ENCODE results near the gene IGSF8.

The IGSF8 gene

DNA sequence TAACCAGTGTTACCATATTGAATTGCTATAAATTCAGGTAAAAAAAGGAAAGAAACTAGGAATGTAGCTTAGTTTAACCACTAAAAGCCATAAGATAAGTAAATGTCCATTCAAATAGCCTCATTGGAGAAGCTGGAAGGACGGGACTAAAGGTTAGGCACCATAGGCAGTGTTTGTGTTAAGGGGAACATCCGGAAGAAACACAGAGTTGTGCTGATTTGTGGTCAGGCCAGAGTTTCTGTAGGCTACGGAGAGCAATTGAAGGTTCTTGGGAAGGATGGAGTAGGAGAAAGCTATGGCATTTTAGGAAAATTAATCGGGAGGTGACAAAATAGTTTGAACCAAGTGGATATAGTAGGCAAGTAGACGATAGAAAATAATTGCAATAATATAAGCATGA, 27.1 kb downstream of the IGSF8 start:
- TF ChIP-seq, protein P1, sequence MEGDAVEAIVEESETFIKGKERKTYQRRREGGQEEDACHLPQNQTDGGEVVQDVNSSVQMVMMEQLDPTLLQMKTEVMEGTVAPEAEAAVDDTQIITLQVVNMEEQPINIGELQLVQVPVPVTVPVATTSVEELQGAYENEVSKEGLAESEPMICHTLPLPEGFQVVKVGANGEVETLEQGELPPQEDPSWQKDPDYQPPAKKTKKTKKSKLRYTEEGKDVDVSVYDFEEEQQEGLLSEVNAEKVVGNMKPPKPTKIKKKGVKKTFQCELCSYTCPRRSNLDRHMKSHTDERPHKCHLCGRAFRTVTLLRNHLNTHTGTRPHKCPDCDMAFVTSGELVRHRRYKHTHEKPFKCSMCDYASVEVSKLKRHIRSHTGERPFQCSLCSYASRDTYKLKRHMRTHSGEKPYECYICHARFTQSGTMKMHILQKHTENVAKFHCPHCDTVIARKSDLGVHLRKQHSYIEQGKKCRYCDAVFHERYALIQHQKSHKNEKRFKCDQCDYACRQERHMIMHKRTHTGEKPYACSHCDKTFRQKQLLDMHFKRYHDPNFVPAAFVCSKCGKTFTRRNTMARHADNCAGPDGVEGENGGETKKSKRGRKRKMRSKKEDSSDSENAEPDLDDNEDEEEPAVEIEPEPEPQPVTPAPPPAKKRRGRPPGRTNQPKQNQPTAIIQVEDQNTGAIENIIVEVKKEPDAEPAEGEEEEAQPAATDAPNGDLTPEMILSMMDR (IDR thresholded peaks at IDR 0.05; ENCODE audit: extremely low read depth, insufficient read depth, missing control alignments): no peak
- no peak for DNase-seq (ENCODE audit: low spot score)
- in situ Hi-C loops (cut with MboI; ENCODE audit: low pct_unique_long_range_greater_than_20kb, low sequenced_read_pairs, unreplicated experiment): no loop called here

DNA sequence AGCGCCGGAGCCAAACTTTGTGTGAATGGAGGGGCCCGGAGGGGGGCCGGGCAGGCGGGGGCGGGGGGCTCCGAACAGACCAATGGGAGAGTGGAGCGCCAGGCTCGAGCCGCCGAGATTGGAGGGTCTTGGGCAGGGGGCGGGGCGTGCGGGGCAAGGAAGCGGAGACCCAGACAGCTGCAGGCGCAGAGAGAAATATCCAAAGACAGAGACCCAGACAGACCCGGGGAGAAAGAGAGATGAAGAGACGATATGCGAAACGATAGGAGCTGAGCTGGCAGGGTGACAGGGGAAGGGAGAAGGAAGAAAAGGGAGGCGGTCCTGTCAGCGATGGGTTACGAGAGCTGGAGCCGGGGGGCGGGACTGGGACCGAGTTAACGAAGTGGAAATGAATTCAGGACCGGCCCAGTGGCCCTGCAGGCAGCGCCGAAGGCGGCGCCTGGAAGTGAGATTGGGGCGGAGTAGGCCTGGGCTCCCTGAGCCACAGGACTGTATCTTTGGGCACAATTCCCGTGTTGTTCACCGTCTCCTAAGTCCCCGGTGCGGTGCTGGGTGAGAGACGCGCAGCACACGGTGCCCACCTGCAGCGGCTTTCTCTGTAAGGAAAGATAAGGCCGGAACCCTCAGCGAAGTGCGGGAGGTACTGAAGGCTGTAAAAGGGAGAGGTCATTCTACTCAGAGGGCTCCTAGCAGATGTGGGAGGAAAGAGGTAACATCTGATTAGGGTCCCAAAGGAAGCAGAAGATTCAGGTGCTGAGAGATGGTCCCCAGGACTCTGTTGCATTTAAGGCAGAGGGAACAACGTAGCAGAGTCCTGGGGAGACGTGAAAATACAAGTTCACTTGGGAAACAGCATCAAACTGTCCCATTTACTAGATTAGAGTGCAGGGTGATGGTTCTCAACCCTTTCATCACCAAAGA, 27.9 kb downstream of the IGSF8 start:
- TF ChIP-seq, protein P1 (IDR thresholded peaks at IDR 0.05; ENCODE audit: extremely low read depth, insufficient read depth, missing control alignments): no peak
- in situ Hi-C loops (cut with MboI; ENCODE audit: low pct_unique_long_range_greater_than_20kb, low sequenced_read_pairs, unreplicated experiment): no loop called here
- peak; percentile 88 for DNase-seq (ENCODE audit: low spot score)

- in situ Hi-C loops (cut with MboI; ENCODE audit: low pct_unique_long_range_greater_than_20kb, low sequenced_read_pairs, unreplicated experiment): no loop called here
- DNase-seq (ENCODE audit: low spot score): no peak
- TF ChIP-seq, protein P1 (IDR thresholded peaks at IDR 0.05; ENCODE audit: extremely low read depth, insufficient read depth, missing control alignments): no peak
Measured at GRCh38 chr1:160069460-160070231, 28.8 kb downstream of the IGSF8 start, which contains the start of gene KCNJ10. Gene KCNJ10, minus strand, starts transcription at chr1:160070160. Its CDS starts 27,628 bp downstream, at chr1:160042532.

DNA sequence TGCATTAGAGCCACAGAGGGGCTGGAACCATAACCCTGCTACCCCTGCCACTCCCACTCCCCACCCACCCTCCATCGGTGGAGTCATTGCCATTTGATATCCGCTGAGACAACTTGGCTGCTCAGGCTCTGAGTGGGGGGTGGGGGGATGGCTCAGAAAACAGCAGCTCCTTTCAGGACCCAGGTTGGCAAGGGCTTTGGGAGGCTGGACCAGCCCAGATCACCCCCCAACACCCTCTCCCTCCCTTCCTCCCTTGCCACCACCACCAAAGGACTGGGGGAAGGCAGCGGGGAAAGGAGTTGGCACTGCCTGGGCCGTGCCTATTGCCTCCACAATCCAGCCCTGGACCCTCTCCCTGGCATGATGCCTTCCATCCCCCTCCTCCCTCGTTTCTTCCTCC, 30.2 kb downstream of the IGSF8 start:
- no peak for DNase-seq (ENCODE audit: low spot score)
- TF ChIP-seq, protein P1 (IDR thresholded peaks at IDR 0.05; ENCODE audit: extremely low read depth, insufficient read depth, missing control alignments): no peak
- in situ Hi-C loops (cut with MboI; ENCODE audit: low pct_unique_long_range_greater_than_20kb, low sequenced_read_pairs, unreplicated experiment): no loop called here

DNA sequence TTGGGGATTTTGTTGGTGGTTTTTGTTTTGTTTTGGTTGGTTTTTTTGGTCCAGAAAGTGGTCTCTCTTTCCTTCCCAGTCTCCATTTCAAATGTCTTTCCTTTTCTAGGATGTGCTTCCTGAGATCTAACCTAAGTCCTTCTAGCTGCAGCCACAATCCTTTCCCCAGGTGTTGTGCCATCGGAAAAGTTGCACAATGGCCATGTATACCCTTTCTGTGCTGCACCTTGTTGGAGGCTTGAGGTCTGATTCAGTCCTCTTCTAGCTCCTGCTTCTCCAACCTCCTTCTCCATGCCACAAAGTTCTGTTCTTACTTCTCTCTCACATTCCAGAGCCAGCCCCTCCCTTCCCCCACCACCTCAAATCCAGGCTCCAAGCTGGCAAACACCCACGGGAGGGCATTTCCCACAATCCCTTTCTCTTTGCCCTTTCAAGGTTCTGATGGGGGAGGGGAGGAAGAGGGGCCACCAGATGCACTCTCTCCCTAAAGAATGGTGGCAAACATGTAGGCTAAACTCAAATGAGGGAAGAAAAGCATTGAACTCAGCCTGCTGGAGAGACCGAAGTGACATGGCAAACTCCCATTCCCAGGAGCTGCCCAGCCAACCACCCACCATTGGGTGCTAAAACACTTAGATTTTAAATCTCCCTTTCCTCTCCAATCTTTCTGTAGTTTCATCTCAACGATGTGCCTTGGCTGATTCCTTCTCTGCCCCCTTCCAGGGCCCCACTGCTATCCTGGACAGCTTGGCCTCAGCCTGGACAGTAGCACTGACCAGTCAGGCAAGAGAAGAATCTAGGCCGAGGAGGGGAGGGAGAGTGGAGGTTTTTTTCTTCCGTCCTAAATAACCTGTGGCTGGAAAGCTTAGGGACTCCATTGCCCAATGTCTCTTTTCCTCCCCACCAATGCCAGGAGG, 31.3 kb downstream of the IGSF8 start:
- DNase-seq (ENCODE audit: low spot score): no peak
- TF ChIP-seq, protein P1 (IDR thresholded peaks at IDR 0.05; ENCODE audit: extremely low read depth, insufficient read depth, missing control alignments): no peak
- in situ Hi-C loops (cut with MboI; ENCODE audit: low pct_unique_long_range_greater_than_20kb, low sequenced_read_pairs, unreplicated experiment): no loop called here

DNA sequence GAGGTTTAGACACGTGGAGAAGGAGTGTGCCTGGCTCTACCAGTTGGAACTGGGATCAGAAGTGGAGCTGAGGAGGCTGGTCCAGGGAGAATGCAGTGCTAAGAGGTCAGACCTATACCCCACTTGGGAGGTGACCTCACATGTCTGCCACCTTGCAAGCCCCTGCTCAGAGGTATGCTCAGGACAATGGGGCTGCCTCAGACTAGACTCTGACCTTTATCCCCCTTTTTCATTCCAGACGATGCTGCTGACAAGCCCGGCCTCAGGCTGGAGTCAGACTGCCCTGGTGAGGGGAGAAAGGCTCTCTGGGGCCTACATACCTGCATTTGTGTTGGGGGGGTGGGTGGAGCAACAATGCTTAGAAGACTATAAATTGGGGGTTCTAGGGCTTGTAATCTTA, 33.7 kb downstream of the IGSF8 start:
- in situ Hi-C loops (cut with MboI; ENCODE audit: low pct_unique_long_range_greater_than_20kb, low sequenced_read_pairs, unreplicated experiment): no loop called here
- DNase-seq (ENCODE audit: low spot score): no peak
- TF ChIP-seq, protein P1 (IDR thresholded peaks at IDR 0.05; ENCODE audit: extremely low read depth, insufficient read depth, missing control alignments): no peak

Measured in GM13977 (cell line).